Panc1 (cell line): Measurements from ENCODE around the gene BIRC7. TPM values are rescaled to one million over a fixed set of nuclear protein-coding genes. Genes with fewer than 3 reads are reported as not detected.

Experiments
- ATAC-seq: fragments of 200-7000 bp; cut with Tn5 transposase; 2 replicates; pipeline ENCODE4 v1.9.1; 2020; ENCODE audit warnings: mild to moderate bottlenecking, moderate library complexity
- BruUV-seq: library from RNA; stranded (reverse); fragments of 400-500 nt; replicated peaks from 2 replicates; lab custom pipeline; 2021; lab: Mats Ljungman, UMichigan
- CTCF ChIA-PET: fragments of 300-600 bp; sonication (Branson Sonifier 250); formaldehyde crosslinking; loops from one replicate; lab custom pipeline; 2022; ENCODE audit warnings: antibody characterized with exemption; lab: Charles Lee
- POLR2A ChIA-PET: fragments of 300-600 bp; sonication (Branson Sonifier 250); formaldehyde crosslinking; loops from one replicate; lab custom pipeline; 2022; ENCODE audit warnings: antibody characterized with exemption; lab: Charles Lee
- DNase-seq: peaks from one replicate; pipeline ENCODE4 v3.0.0-alpha.2; 2010; ENCODE audit warnings: low read depth, low spot score
- H3K27ac ChIP-seq: 2 replicates; pipeline ENCODE4 v1.5.1; 2011; ENCODE audit warnings: mild to moderate bottlenecking, low read length, inconsistent platforms
- H3K27me3 ChIP-seq: fragments of 200-500 bp; sonication (Bioruptor generic); 2 replicates; pipeline ENCODE4 v1.6.0; 2014; ENCODE audit warnings: low read length, inconsistent platforms; ENCODE audit not compliant: control insufficient read depth, insufficient read depth
- H3K36me3 ChIP-seq: fragments of 200-500 bp; sonication (Bioruptor generic); 2 replicates; pipeline ENCODE4 v1.5.1; 2014; ENCODE audit warnings: inconsistent platforms, mild to moderate bottlenecking, low read length, moderate library complexity; ENCODE audit not compliant: control insufficient read depth, insufficient read depth
- H3K4me1 ChIP-seq: 2 replicates; pipeline ENCODE4 v1.5.1; 2011; ENCODE audit warnings: inconsistent platforms, mild to moderate bottlenecking, low read length, moderate library complexity; ENCODE audit not compliant: control insufficient read depth, insufficient read depth
- H3K4me3 ChIP-seq, 2 experiments: 2 replicates each; pipeline ENCODE4 v1.5.1; 2011 to 2012; ENCODE audit warnings: low read depth in 2 of 2, low read length in 2 of 2, mild to moderate bottlenecking in 2 of 2, inconsistent platforms in 1 of 2, moderate library complexity in 1 of 2
- H3K9me3 ChIP-seq: fragments of 200-500 bp; sonication (Bioruptor generic); 2 replicates; pipeline ENCODE4 v1.5.1; 2014; ENCODE audit warnings: low read depth, mild to moderate bottlenecking, inconsistent platforms, low read length, moderate library complexity; ENCODE audit not compliant: control insufficient read depth, insufficient read depth
- CTCF ChIP-seq: fragments of 450-650 bp; IDR thresholded peaks from 2 replicates; pipeline ENCODE4 v1.5.1; 2017; ENCODE audit warnings: mild to moderate bottlenecking
- POLR2AphosphoS5 ChIP-seq: IDR thresholded peaks from 2 replicates; pipeline ENCODE4 v1.6.1; 2012; ENCODE audit warnings: mild to moderate bottlenecking, low read depth, low read length, moderate library complexity
- REST ChIP-seq, 2 experiments: IDR thresholded peaks; 2 replicates each; pipeline ENCODE4 v1.6.1; 2011 to 2012; ENCODE audit warnings: low read depth in 2 of 2, control low read depth in 1 of 2, low read length in 1 of 2, mild to moderate bottlenecking in 1 of 2, moderate library complexity in 1 of 2; ENCODE audit not compliant: insufficient read depth in 1 of 2
- SIN3A ChIP-seq: IDR thresholded peaks from 2 replicates; pipeline ENCODE4 v1.6.1; 2012; ENCODE audit warnings: low read depth, mild to moderate bottlenecking, low read length, moderate library complexity, borderline replicate concordance; ENCODE audit not compliant: insufficient read depth
- TCF7L2 ChIP-seq: IDR thresholded peaks from 2 replicates; pipeline ENCODE4 v1.6.1; 2011; ENCODE audit warnings: mild to moderate bottlenecking, low read depth, low read length, inconsistent platforms
- in situ Hi-C: cut with HindIII; loops from 2 replicates; pipeline ENCODE4 v1.10.0; 2016; ENCODE audit warnings: low sequenced_read_pairs, low pct_unique_long_range_greater_than_20kb
- intact Hi-C: fragments of 100-400 bp; cut with micrococcal nuclease; formaldehyde crosslinking; loops from one replicate; pipeline ENCODE4 v1.10.0; 2022; ENCODE audit not compliant: unreplicated experiment
- total RNA-seq: library from RNA; stranded (reverse); gene quantifications from one replicate; pipeline ENCODE4 v1.2.1, GENCODE V29; 2021; ENCODE audit not compliant: unreplicated experiment

The BIRC7 gene
- total RNA-seq, 1 experiment from 2014 or later, result 9.0 TPM

- TF ChIP-seq POLR2AphosphoS5 (no peak), SIN3A (no peak), CTCF (no peak), TCF7L2 (no peak), REST (IDR thresholded peaks at IDR 0.05; ENCODE audit: insufficient read depth in 1 of 2, low read depth in 2 of 2, low read length in 1 of 2) (no peak)
- ATAC-seq (no peak), DNase-seq (no peak)
- peak overlapping the region; percentile 81 for H3K27ac ChIP-seq
- H3K27me3 ChIP-seq, result no peaks in the 10 kb centered on the region
- ChIA-PET POLR2A (no interaction called here), CTCF (interaction anchor here (0.6 to 3.6 kb wide), 4 partner anchors 9 to 968 kb away, joined by 3 to 52 read pairs (median 4); partner anchors contain the start of gene YTHDF1)
- no peaks in the 10 kb centered on the region for H3K9me3 ChIP-seq
- H3K4me1 ChIP-seq, result peaks cover 77% of the 10 kb centered on the region
- intact Hi-C loops, result no loop called here
- no peaks in the 10 kb centered on the region for H3K36me3 ChIP-seq
- H3K4me3 ChIP-seq, result no peak overlapping the region
- in situ Hi-C loops, result no loop called here
- no TSS peak for BruUV-seq
Measured at GRCh38 chr20:63233924-63234323, 1.8 kb upstream of the BIRC7 start.

- peak overlapping the region; percentile 75 for H3K27ac ChIP-seq
- H3K4me3 ChIP-seq, result no peak overlapping the region
- in situ Hi-C loops (no loop called here), intact Hi-C loops (no loop called here)
- no peaks in the 10 kb centered on the region for H3K36me3 ChIP-seq
- no peak for DNase-seq
- ATAC-seq, result peak; percentile 70
- ChIA-PET POLR2A (interaction anchor here (0.7 kb wide), 1 partner anchor 11 kb away, joined by 3 read pairs; no protein-coding TSS in a partner anchor), CTCF (interaction anchor here (1.2 to 3.6 kb wide), 5 partner anchors 8 to 18 kb away, joined by 3 to 52 read pairs (median 3); partner anchors contain the start of gene YTHDF1)
- BruUV-seq, result no TSS peak
- TF ChIP-seq TCF7L2 (no peak), CTCF (peak; percentile 83), REST (IDR thresholded peaks at IDR 0.05; ENCODE audit: insufficient read depth in 1 of 2, low read depth in 2 of 2, low read length in 1 of 2) (no peak), POLR2AphosphoS5 (no peak), SIN3A (no peak)
- H3K27me3 ChIP-seq, result no peaks in the 10 kb centered on the region
- no peaks in the 10 kb centered on the region for H3K9me3 ChIP-seq
- H3K4me1 ChIP-seq, result peaks cover 77% of the 10 kb centered on the region
Measured at GRCh38 chr20:63234693-63235398, 859 bp upstream of the BIRC7 start.
